ENCODE results near the gene SMC2. TPM values are rescaled to one million over a fixed set of nuclear protein-coding genes. Genes with fewer than 3 reads are reported as not detected.

The SMC2 gene
- total RNA-seq, 1 experiment from 2014 or later: 36.4 TPM

DNA sequence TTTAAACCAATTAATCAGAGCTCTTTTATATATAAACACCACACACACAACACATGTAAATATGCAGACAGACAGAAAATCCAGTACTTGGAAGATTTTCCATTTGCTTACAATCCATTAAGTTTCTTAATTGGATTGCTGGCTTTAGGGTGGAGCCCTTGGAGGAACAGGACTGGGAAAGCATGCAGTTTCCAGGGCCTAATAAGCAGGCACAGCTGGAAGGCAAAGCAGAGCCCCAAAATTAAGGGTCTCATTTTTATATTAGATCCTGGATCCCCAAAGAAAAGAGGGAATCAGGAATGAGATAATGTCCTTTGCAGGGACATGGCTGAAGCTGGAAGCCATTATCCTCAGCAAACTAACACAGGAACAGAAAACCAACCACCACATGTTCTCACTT lies 13.1 kb upstream of the SMC2 start:
- BruUV-seq (replicated peaks): no TSS peak
- H3K9me3 ChIP-seq: peaks cover 21% of the 10 kb centered on the region
- H3K27me3 ChIP-seq (replicated peaks; ENCODE audit: control insufficient read depth, insufficient read depth, low read length): no peaks in the 10 kb centered on the region
- intact Hi-C loops (cut with micrococcal nuclease; ENCODE audit: unreplicated experiment): no loop called here
- H3K27me3 Mint-ChIP-seq (ENCODE audit: insufficient read depth, unreplicated experiment): no peaks in the 10 kb centered on the region
- H3K4me3 Mint-ChIP-seq (ENCODE audit: unreplicated experiment): no peak overlapping the region
- TF ChIP-seq CTCF (IDR thresholded peaks at IDR 0.05; ENCODE audit: insufficient read depth in 1 of 2, low read depth in 1 of 2, low read length in 1 of 2, severe bottlenecking in 1 of 2, unreplicated experiment in 1 of 2): no peak
- POLR2A ChIA-PET: no interaction called here
- H3K4me1 ChIP-seq: peaks cover 22% of the 10 kb centered on the region
- peaks cover 30% of the 10 kb centered on the region for H3K9me3 Mint-ChIP-seq (ENCODE audit: unreplicated experiment)
- no peaks in the 10 kb centered on the region for H3K4me1 Mint-ChIP-seq (ENCODE audit: low read depth, unreplicated experiment)
- no peak overlapping the region for H3K27ac Mint-ChIP-seq (ENCODE audit: unreplicated experiment)
- CTCF ChIA-PET: no interaction called here
- DNase-seq: peak in 1 of 2 experiments; percentile 11
- H3K36me3 ChIP-seq (ENCODE audit: control insufficient read depth, insufficient read depth, low read length): no peaks in the 10 kb centered on the region
- no peaks in the 10 kb centered on the region for H3K36me3 Mint-ChIP-seq (ENCODE audit: insufficient read depth, unreplicated experiment)
- no peak overlapping the region for H3K4me3 ChIP-seq (ENCODE audit: low read depth, low read length)

DNA sequence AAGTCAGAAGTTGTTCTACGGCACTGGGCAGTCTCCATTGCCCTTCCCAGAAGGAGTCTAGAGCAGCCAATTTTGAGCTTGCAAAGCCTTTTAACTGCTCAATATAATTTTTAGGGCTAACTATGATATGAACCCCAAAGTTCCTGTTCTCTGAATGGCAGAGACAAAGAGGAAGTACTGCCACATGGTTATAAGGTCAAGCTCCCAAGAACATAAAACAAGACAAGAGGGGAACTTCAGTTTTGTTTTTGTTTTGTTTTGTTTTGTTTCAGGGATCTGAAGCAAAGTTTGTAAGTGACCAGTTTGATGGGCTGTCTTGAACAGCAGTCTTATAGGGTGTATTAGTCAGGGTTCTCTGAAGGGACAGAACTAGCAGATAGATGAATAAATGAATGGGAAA lies 11.9 kb upstream of the SMC2 start:
- no TSS peak for BruUV-seq (replicated peaks)
- Mint-ChIP-seq H3K4me3 (ENCODE audit: unreplicated experiment) (no peak overlapping the region), H3K36me3 (ENCODE audit: insufficient read depth, unreplicated experiment) (no peaks in the 10 kb centered on the region), H3K27me3 (ENCODE audit: insufficient read depth, unreplicated experiment) (no peaks in the 10 kb centered on the region), H3K4me1 (ENCODE audit: low read depth, unreplicated experiment) (no peaks in the 10 kb centered on the region), H3K27ac (ENCODE audit: unreplicated experiment) (no peak overlapping the region), H3K9me3 (ENCODE audit: unreplicated experiment) (peaks cover 22% of the 10 kb centered on the region)
- H3K4me3 ChIP-seq (ENCODE audit: low read depth, low read length): no peak overlapping the region
- no peaks in the 10 kb centered on the region for H3K36me3 ChIP-seq (ENCODE audit: control insufficient read depth, insufficient read depth, low read length)
- H3K9me3 ChIP-seq: peaks cover 21% of the 10 kb centered on the region
- intact Hi-C loops (cut with micrococcal nuclease; ENCODE audit: unreplicated experiment): no loop called here
- ChIA-PET CTCF (no interaction called here), POLR2A (no interaction called here)
- H3K27me3 ChIP-seq (replicated peaks; ENCODE audit: control insufficient read depth, insufficient read depth, low read length): no peaks in the 10 kb centered on the region
- peaks cover 21% of the 10 kb centered on the region for H3K4me1 ChIP-seq
- no peak for TF ChIP-seq CTCF (IDR thresholded peaks at IDR 0.05; ENCODE audit: insufficient read depth in 1 of 2, low read depth in 1 of 2, low read length in 1 of 2, severe bottlenecking in 1 of 2, unreplicated experiment in 1 of 2)
- DNase-seq: no peak

- Mint-ChIP-seq H3K27me3 (ENCODE audit: insufficient read depth, unreplicated experiment) (no peaks in the 10 kb centered on the region), H3K4me1 (ENCODE audit: low read depth, unreplicated experiment) (no peaks in the 10 kb centered on the region), H3K36me3 (ENCODE audit: insufficient read depth, unreplicated experiment) (no peaks in the 10 kb centered on the region), H3K9me3 (ENCODE audit: unreplicated experiment) (peaks cover 24% of the 10 kb centered on the region), H3K27ac (ENCODE audit: unreplicated experiment) (no peak overlapping the region), H3K4me3 (ENCODE audit: unreplicated experiment) (no peak overlapping the region)
- ChIA-PET CTCF (no interaction called here), POLR2A (no interaction called here)
- DNase-seq: no peak
- TF ChIP-seq CTCF (IDR thresholded peaks at IDR 0.05; ENCODE audit: insufficient read depth in 1 of 2, low read depth in 1 of 2, low read length in 1 of 2, severe bottlenecking in 1 of 2, unreplicated experiment in 1 of 2): no peak
- Histone ChIP-seq H3K9me3 (peaks cover 6% of the 10 kb centered on the region), H3K27me3 (replicated peaks; ENCODE audit: control insufficient read depth, insufficient read depth, low read length) (no peaks in the 10 kb centered on the region), H3K4me1 (no peaks in the 10 kb centered on the region), H3K36me3 (ENCODE audit: control insufficient read depth, insufficient read depth, low read length) (no peaks in the 10 kb centered on the region), H3K4me3 (ENCODE audit: low read depth, low read length) (no peak overlapping the region)
- no TSS peak for BruUV-seq (replicated peaks)
- intact Hi-C loops (cut with micrococcal nuclease; ENCODE audit: unreplicated experiment): no loop called here
These were observed 8.6 kb upstream of the SMC2 start for GRCh38 chr9:104085525-104085924.

Measured in Caco-2 (cell line).